SK-N-MC (cell line): ENCODE results near the gene TTLL13.

ENCODE experiments used
- EZH2 ChIP-seq: fragments of 200-600 bp; sonication (generic); IDR thresholded peaks from one replicate; pipeline ENCODE4 v1.6.1; 2017; ENCODE audit warnings: antibody characterized with exemption
- POLR2AphosphoS5 ChIP-seq: IDR thresholded peaks from 2 replicates; pipeline ENCODE4 v1.6.1; 2012; ENCODE audit warnings: mild to moderate bottlenecking, low read depth, low read length, borderline replicate concordance

DNA sequence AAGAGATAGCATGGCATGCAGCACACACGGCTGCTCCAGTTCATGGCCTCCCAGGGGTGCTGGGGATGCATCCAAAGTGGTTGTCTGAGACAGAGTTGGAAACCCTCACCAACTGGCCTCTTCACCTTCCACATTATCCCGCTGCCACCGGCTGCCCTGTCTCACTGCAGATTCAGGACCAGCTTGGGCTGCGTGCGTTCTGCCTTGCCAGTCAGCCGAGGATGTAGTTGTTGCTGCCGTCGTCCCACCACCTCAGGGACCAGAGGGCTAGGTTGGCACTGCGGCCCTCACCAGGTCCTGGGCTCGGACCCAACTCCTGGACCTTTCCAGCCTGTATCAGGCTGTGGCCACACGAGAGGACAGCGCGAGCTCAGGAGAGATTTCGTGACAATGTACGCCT lies 20.4 kb upstream of the TTLL13 start:
- TF ChIP-seq POLR2AphosphoS5 (no peak), EZH2 (no peak)
